GM03348 (cell line): ENCODE data around the gene PCIF1.
"Not testable (repeated sequence)": the region's sequence is repeated elsewhere in the genome, so short reads cannot be mapped to it uniquely, and the experiment has no call there.

Source experiments
- DNase-seq: peaks from one replicate; pipeline ENCODE4 v3.0.0; 2012; ENCODE audit warnings: low spot score

The PCIF1 gene

GRCh38 chr20:45924391-45925261 is 9.9 kb upstream of the PCIF1 start:
- DNase-seq: peak; percentile 49

- DNase-seq: no peak
Measured at GRCh38 chr20:45925821-45926506, 8.5 kb upstream of the PCIF1 start.

DNA sequence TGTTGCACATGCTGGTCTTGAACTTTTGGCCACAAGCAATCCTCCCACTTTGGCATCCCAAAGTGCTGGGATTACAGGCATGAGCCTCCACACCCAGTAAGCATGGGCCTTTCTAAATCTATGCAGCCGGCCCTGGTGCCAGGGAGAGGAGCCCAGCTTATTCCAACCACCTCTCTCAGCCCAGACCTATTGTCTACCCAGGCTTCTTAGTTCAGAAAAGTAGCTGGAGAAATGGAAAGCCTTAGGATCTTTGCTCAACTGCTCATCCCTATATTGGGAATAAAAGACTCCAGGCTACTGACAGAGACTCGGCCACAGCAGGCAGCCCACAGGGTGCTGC is 7.8 kb upstream of the PCIF1 start:
- DNase-seq: no peak

DNA sequence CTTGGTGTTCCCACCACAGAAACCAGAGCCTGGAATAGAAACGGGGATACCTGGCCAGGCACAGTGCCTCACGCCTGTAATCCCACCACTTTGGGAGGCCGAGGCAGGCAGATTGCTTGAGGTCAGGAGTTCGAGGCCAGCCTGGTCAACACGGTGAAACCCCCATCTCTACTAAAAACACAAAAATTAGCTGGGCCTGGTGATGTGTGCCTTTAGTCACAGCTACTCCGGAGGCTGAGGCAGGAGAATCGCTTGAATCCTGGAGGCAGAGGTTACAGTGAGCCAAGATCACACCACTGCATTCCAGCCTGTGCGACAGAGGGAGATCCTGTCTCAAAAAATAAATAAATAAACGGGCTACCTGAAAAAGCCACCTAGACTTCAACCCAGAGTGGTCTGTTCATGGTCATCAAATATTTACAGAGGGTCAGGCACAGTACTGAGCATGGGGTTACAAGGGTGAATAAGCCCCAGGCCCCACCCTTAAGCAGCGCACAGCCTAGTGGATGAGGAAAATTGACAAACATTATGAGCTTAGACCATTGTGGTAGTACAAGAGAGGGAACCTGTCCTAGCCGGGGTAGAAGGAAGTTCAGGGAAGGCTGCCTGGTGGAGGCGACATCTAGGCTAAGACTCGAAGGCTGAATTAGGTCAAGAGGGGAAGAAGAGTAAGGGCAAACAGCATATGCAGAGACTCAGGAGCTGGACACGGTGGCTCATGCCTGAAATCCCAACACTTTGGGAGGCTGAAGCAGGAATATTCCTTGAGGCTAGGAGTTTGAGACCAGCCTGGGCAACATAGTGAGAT is 7.2 kb upstream of the PCIF1 start:
- no peak for DNase-seq

- DNase-seq: not testable (repeated sequence)
Measured at GRCh38 chr20:45931680-45932079, 2.8 kb upstream of the PCIF1 start.

- DNase-seq: peak; percentile 79
Measured at GRCh38 chr20:45933266-45934045, 1.0 kb upstream of the PCIF1 start.

GRCh38 chr20:45934046-45934585 is 367 bp upstream of the PCIF1 start:
- DNase-seq: peak; percentile 61

- DNase-seq: peak; percentile 23
Measured at GRCh38 chr20:45935416-45936046, 1.0 kb downstream of the PCIF1 start.

- no peak for DNase-seq
Measured at GRCh38 chr20:45937765-45938164, 3.3 kb downstream of the PCIF1 start.

GRCh38 chr20:45938727-45939438 is 4.4 kb downstream of the PCIF1 start:
- no peak for DNase-seq

DNA sequence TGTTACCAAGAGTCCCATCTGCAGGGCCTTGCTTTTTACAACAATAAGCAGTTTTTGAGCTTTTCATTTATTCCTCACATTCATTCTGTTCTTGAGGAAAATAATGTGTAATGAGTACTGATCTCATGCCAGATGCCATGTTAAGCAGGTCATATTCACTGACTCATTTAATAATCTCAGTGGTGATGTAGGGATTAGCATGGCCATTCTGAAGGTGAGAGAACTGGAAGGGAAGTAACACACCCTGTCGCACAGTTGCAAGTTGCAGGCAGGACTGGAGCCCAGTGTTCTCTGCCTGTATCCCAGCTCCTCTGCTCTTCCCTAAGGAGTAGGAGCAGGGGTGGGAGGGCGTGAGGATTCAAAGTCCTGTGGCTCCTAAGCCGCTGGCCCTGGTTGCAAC is 5.6 kb downstream of the PCIF1 start:
- no peak for DNase-seq

GRCh38 chr20:45940469-45940868 is 6.0 kb downstream of the PCIF1 start:
- no peak for DNase-seq

DNA sequence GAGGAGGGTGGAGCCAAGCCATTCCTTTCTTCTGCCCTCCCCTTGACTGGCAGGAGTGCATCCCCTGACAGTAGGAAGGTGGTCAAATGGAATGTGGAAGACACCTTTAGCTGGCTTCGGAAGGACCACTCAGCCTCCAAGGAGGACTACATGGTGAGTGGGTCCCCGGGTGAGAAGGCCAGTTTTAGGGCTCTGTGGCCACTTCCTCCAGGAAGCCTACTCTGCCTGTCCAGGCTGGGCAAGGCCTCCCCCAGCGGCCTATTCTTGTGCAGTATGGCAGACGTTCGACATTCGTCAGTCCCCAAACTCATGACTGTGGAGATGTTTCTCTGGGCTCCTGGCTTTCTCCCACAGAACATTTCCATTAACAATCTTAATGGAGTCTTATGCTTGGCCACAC is 9.1 kb downstream of the PCIF1 start:
- DNase-seq: no peak

- no peak for DNase-seq
Measured at GRCh38 chr20:45944151-45944964, 9.9 kb downstream of the PCIF1 start.

- DNase-seq: no peak
Measured at GRCh38 chr20:45944965-45945677, 10.6 kb downstream of the PCIF1 start.

DNA sequence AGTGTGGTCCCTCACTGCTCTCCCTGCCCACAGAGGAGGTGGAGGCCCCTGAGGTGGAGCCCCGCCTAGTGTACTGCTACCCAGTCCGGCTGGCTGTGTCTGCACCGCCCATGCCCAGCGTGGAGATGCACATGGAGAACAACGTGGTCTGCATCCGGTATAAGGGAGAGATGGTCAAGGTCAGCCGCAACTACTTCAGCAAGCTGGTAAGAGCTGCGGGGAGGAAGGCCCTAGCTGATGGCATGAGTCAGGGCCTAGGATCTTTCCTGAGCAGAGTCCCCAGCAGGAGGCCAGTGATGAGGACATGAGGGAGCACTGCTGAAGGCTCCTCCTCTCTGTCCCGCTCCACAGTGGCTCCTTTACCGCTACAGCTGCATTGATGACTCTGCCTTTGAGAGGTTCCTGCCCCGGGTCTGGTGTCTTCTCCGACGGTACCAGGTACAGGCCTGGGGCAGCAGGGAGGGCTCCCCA is 11.2 kb downstream of the PCIF1 start:
- DNase-seq: no peak

GRCh38 chr20:45946149-45946970 is 11.9 kb downstream of the PCIF1 start:
- DNase-seq: peak; percentile 61
